Smooth muscle cell (in vitro differentiated cells): ENCODE data around the gene ZC3HAV1. TPM values are rescaled to one million over a fixed set of nuclear protein-coding genes. Genes with fewer than 3 reads are reported as not detected.

ENCODE experiments used
- DNase-seq: peaks from one replicate; lab custom pipeline; 2025; ENCODE audit not compliant: unreplicated experiment; lab: John Stamatoyannopoulos, UW
- H2AFZ ChIP-seq: fragments of 200-600 bp; sonication (generic); 2 replicates; pipeline ENCODE4 v1.6.0; 2016; ENCODE audit warnings: antibody characterized with exemption, low read depth, mild to moderate bottlenecking
- H3F3A ChIP-seq: fragments of 200-600 bp; sonication (generic); 2 replicates; pipeline ENCODE4 v1.6.0; 2017; ENCODE audit warnings: antibody characterized with exemption, low read depth
- H3K27ac ChIP-seq: fragments of 200-600 bp; sonication (generic); 2 replicates; pipeline ENCODE4 v1.5.1; 2016; ENCODE audit warnings: low read depth, mild to moderate bottlenecking
- H3K27me3 ChIP-seq: fragments of 200-600 bp; sonication (generic); 2 replicates; pipeline ENCODE4 v1.6.1; 2016; ENCODE audit warnings: low read depth, mild to moderate bottlenecking
- H3K36me3 ChIP-seq: fragments of 200-600 bp; sonication (generic); 2 replicates; pipeline ENCODE4 v1.5.1; 2016; ENCODE audit warnings: low read depth
- H3K4me1 ChIP-seq: fragments of 200-600 bp; sonication (generic); 2 replicates; pipeline ENCODE4 v1.5.1; 2016; ENCODE audit warnings: low read depth
- H3K4me2 ChIP-seq: fragments of 200-600 bp; sonication (generic); 2 replicates; pipeline ENCODE4 v1.6.0; 2016; ENCODE audit warnings: mild to moderate bottlenecking
- H3K4me3 ChIP-seq: fragments of 200-600 bp; sonication (generic); 2 replicates; pipeline ENCODE4 v1.5.1; 2016; ENCODE audit warnings: mild to moderate bottlenecking
- H3K79me2 ChIP-seq: fragments of 200-600 bp; sonication (generic); 2 replicates; pipeline ENCODE4 v1.6.0; 2016; ENCODE audit warnings: low read depth, mild to moderate bottlenecking
- H3K9ac ChIP-seq: fragments of 200-600 bp; sonication (generic); 2 replicates; pipeline ENCODE4 v1.6.0; 2016; ENCODE audit warnings: low read depth
- H3K9me3 ChIP-seq: fragments of 200-600 bp; sonication (generic); replicated peaks from 2 replicates; pipeline ENCODE4 v1.5.1; 2016; ENCODE audit warnings: low read depth
- H4K20me1 ChIP-seq: fragments of 200-600 bp; sonication (generic); 2 replicates; pipeline ENCODE4 v1.6.0; 2016; ENCODE audit warnings: low read depth
- WGBS: methylation state at CpG from one replicate; pipeline ENCODE4 v1.1.7; 2016; ENCODE audit warnings: low lambda C conversion rate; 5-methylcytosine and 5-hydroxymethylcytosine counted together
- polyA plus RNA-seq: library from polyadenylated mRNA; unstranded; fragments of >200 nt; fragmentation: Nextera tagmentation; extraction: Ambion mirVana; gene quantifications from 2 replicates; pipeline ENCODE4 v1.2.1, GENCODE V29; 2016
- total RNA-seq: library from RNA; depleted of rRNA; stranded (reverse); fragments of >200 nt; gene quantifications from 2 replicates; pipeline ENCODE4 v1.2.3, GENCODE V29; 2014
- TF ChIP-seq, protein P1 (sequence below): fragments of 200-600 bp; sonication (generic); IDR thresholded peaks from 2 replicates; pipeline ENCODE4 v1.5.1; 2017; ENCODE audit warnings: borderline replicate concordance, mild to moderate bottlenecking, antibody characterized with exemption; ENCODE audit not compliant: insufficient read depth, poor library complexity, severe bottlenecking

Gene ZC3HAV1
- total and polyA plus RNA-seq, 2 experiments from 2014 or later, result 4.7 to 12.1 TPM

DNA sequence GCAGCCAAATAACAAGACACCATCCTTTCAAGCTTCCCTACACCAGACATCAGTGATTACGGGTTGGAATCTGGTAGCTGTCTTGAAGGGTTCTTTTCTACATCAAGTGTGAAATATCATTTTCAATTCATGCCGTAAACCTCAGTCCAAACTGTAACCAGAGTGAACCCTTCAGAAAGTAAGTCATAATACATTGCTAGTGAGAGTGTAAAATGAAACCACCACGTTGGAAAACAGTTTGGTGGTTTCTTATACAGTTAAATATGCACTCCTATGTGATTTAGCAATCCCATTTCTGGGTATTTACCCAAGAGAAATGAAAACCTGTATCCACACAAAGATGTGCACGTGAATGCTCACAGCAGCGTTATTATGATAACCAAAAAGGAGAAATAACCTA is 48.1 kb downstream of the ZC3HAV1 start:
- no peaks in the 10 kb centered on the region for H3K27me3 ChIP-seq
- no peaks in the 10 kb centered on the region for H4K20me1 ChIP-seq
- H3K4me3 ChIP-seq, result no peak overlapping the region
- H3K9me3 ChIP-seq, result no peaks in the 10 kb centered on the region
- 91% methylated on average over 5 of the region's 5 CpGs for WGBS
- H3K36me3 ChIP-seq, result no peaks in the 10 kb centered on the region
- no peak overlapping the region for H2AFZ ChIP-seq
- H3K4me1 ChIP-seq, result no peaks in the 10 kb centered on the region
- no peaks in the 10 kb centered on the region for H3F3A ChIP-seq
- no peak overlapping the region for H3K4me2 ChIP-seq
- TF ChIP-seq, protein P1, sequence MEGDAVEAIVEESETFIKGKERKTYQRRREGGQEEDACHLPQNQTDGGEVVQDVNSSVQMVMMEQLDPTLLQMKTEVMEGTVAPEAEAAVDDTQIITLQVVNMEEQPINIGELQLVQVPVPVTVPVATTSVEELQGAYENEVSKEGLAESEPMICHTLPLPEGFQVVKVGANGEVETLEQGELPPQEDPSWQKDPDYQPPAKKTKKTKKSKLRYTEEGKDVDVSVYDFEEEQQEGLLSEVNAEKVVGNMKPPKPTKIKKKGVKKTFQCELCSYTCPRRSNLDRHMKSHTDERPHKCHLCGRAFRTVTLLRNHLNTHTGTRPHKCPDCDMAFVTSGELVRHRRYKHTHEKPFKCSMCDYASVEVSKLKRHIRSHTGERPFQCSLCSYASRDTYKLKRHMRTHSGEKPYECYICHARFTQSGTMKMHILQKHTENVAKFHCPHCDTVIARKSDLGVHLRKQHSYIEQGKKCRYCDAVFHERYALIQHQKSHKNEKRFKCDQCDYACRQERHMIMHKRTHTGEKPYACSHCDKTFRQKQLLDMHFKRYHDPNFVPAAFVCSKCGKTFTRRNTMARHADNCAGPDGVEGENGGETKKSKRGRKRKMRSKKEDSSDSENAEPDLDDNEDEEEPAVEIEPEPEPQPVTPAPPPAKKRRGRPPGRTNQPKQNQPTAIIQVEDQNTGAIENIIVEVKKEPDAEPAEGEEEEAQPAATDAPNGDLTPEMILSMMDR, result no peak
- H3K27ac ChIP-seq, result no peak overlapping the region
- DNase-seq, result no peak
- H3K9ac ChIP-seq, result no peak overlapping the region
- no peaks in the 10 kb centered on the region for H3K79me2 ChIP-seq

DNA sequence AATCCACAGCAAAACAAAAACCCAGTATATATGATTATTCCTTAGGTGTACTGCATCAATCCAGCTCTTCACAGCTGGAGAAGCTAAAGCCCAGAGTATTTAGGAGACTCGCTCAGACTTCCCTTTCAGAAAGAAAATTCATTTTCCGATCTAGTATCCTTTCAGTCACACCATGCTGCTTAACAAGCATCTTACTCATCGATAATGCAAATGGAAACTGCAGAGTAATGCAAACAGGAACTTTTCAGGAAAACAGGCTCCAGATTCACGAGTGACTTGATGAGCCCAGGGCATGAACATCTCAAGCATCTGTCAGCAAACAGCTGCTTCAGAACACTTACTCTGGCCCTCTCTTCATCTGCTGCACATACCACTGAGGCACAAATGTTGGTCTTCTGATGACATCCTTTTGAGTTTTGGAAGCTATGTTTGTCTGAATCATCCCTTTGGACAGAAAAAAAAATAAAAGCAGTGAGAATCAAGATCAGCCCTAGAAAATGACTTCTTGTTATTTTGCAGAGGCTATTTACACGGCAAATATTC is 48.8 kb downstream of the ZC3HAV1 start:
- 78% methylated on average over 5 of the region's 5 CpGs for WGBS
- no peaks in the 10 kb centered on the region for H3K9me3 ChIP-seq
- no peaks in the 10 kb centered on the region for H3K36me3 ChIP-seq
- H3K27me3 ChIP-seq, result no peaks in the 10 kb centered on the region
- TF ChIP-seq, protein P1, result no peak
- H3K79me2 ChIP-seq, result no peaks in the 10 kb centered on the region
- no peak overlapping the region for H3K4me3 ChIP-seq
- no peak overlapping the region for H3K9ac ChIP-seq
- no peaks in the 10 kb centered on the region for H3F3A ChIP-seq
- no peak overlapping the region for H3K4me2 ChIP-seq
- no peaks in the 10 kb centered on the region for H3K4me1 ChIP-seq
- H3K27ac ChIP-seq, result no peak overlapping the region
- H2AFZ ChIP-seq, result no peak overlapping the region
- no peak for DNase-seq
- no peaks in the 10 kb centered on the region for H4K20me1 ChIP-seq

- Histone ChIP-seq H3K4me3 (no peak overlapping the region), H4K20me1 (no peaks in the 10 kb centered on the region), H3F3A (no peaks in the 10 kb centered on the region), H3K27me3 (no peaks in the 10 kb centered on the region), H3K9ac (no peak overlapping the region), H3K9me3 (no peaks in the 10 kb centered on the region), H3K79me2 (no peaks in the 10 kb centered on the region), H3K4me2 (no peak overlapping the region), H3K4me1 (no peaks in the 10 kb centered on the region), H2AFZ (no peak overlapping the region), H3K27ac (no peak overlapping the region), H3K36me3 (no peaks in the 10 kb centered on the region)
- TF ChIP-seq, protein P1, result no peak
- WGBS, result 100% methylated on average over 1 of the region's 1 CpG
- no peak for DNase-seq
These were observed 49.6 kb downstream of the ZC3HAV1 start for GRCh38 chr7:139059905-139060304.

- Histone ChIP-seq H3K9me3 (no peaks in the 10 kb centered on the region), H3K27me3 (no peaks in the 10 kb centered on the region), H3K4me3 (no peak overlapping the region), H3F3A (no peaks in the 10 kb centered on the region), H3K4me1 (no peaks in the 10 kb centered on the region), H4K20me1 (no peaks in the 10 kb centered on the region), H2AFZ (no peak overlapping the region), H3K9ac (no peak overlapping the region), H3K4me2 (no peak overlapping the region), H3K79me2 (no peaks in the 10 kb centered on the region), H3K36me3 (no peaks in the 10 kb centered on the region), H3K27ac (no peak overlapping the region)
- DNase-seq, result no peak
- TF ChIP-seq, protein P1, result no peak
- WGBS, result 78% methylated on average over 5 of the region's 5 CpGs
These were observed 50.6 kb downstream of the ZC3HAV1 start for GRCh38 chr7:139058943-139059342.
